ENCODE measurements around the gene STK32C. TPM values are rescaled to one million over a fixed set of nuclear protein-coding genes. Genes with fewer than 3 reads are reported as not detected.
"Not testable (repeated sequence)": the region's sequence is repeated elsewhere in the genome, so short reads cannot be mapped to it uniquely, and the experiment has no call there.

STK32C gene
- total and polyA plus RNA-seq, 10 of the 15 experiments (the other 5 are each of a cell fraction or from before 2014, with no cell fraction given): 1.5 to 18.1 (median 6.4) TPM

- RAD21 ChIA-PET (ENCODE audit: unreplicated experiment); DNase-seq (ENCODE audit: low read depth, low spot score); FAIRE-seq; H3K27me3 ChIP-seq (replicated peaks in 1 of 2; ENCODE audit: control insufficient read depth in 2 of 2, insufficient read depth in 2 of 2, low read length in 1 of 2); H4K20me1 ChIP-seq (ENCODE audit: control insufficient read depth, insufficient read depth); H3K4me3 ChIP-seq; H3K79me2 ChIP-seq (ENCODE audit: control insufficient read depth, insufficient read depth, low read length); in situ Hi-C loops (cut with MboI); H3K27ac ChIP-seq (ENCODE audit: control insufficient read depth, insufficient read depth); intact Hi-C loops (cut with micrococcal nuclease; ENCODE audit: unreplicated experiment); H3K9me3 ChIP-seq (replicated peaks; ENCODE audit: control insufficient read depth, insufficient read depth, low read length); H3K4me1 ChIP-seq (ENCODE audit: control insufficient read depth, insufficient read depth, low read length); CTCF ChIA-PET; H3K4me2 ChIP-seq (ENCODE audit: control insufficient read depth, insufficient read depth); SMC1A ChIA-PET (ENCODE audit: uncharacterized antibody, unreplicated experiment); BruUV-seq (replicated peaks); ATAC-seq; POLR2A ChIA-PET; H2AFZ ChIP-seq (ENCODE audit: control insufficient read depth, low read depth, low read length); H3K36me3 ChIP-seq (ENCODE audit: control insufficient read depth in 2 of 2, insufficient read depth in 2 of 2, low read length in 1 of 2); H3K9ac ChIP-seq (ENCODE audit: control insufficient read depth, insufficient read depth, low read length): not testable (repeated sequence)
- WGBS (ENCODE audit: insufficient coverage, insufficient replicate concordance, low lambda C conversion rate, missing lambda C conversion rate): 64% methylated on average over 8 of the region's 8 CpGs
Measured at GRCh38 chr10:132314881-132315280, 7.1 kb upstream of the STK32C start.

GRCh38 chr10:132314336-132314735 is 6.6 kb upstream of the STK32C start:
- ATAC-seq (no peak), DNase-seq (ENCODE audit: low read depth, low spot score) (no peak), FAIRE-seq (no peak)
- H4K20me1 ChIP-seq (ENCODE audit: control insufficient read depth, insufficient read depth): no peaks in the 10 kb centered on the region; the same call in 1 of the 2 replicates
- no peak overlapping the region for H2AFZ ChIP-seq (ENCODE audit: control insufficient read depth, low read depth, low read length)
- H3K27me3 ChIP-seq (replicated peaks in 1 of 2; ENCODE audit: control insufficient read depth in 2 of 2, insufficient read depth in 2 of 2, low read length in 1 of 2): no peaks in the 10 kb centered on the region; a peak in 3 of 4 replicates
- in situ Hi-C loops (cut with MboI): no loop called here
- no peak overlapping the region for H3K4me2 ChIP-seq (ENCODE audit: control insufficient read depth, insufficient read depth)
- BruUV-seq (replicated peaks): no TSS peak
- H3K27ac ChIP-seq (ENCODE audit: control insufficient read depth, insufficient read depth): no peak overlapping the region
- no peaks in the 10 kb centered on the region; the same call in 2 of the 3 replicates for H3K9me3 ChIP-seq (replicated peaks; ENCODE audit: control insufficient read depth, insufficient read depth, low read length)
- WGBS (ENCODE audit: insufficient coverage, insufficient replicate concordance, low lambda C conversion rate, missing lambda C conversion rate): 66% methylated on average over 4 of the region's 4 CpGs
- H3K4me1 ChIP-seq (ENCODE audit: control insufficient read depth, insufficient read depth, low read length): peaks cover 3% of the 10 kb centered on the region
- no peaks in the 10 kb centered on the region for H3K79me2 ChIP-seq (ENCODE audit: control insufficient read depth, insufficient read depth, low read length)
- H3K4me3 ChIP-seq: no peak overlapping the region
- RAD21 ChIA-PET (ENCODE audit: unreplicated experiment): no interaction called here
- intact Hi-C loops (cut with micrococcal nuclease; ENCODE audit: unreplicated experiment): no loop called here
- SMC1A ChIA-PET (ENCODE audit: uncharacterized antibody, unreplicated experiment): no interaction called here
- no peaks in the 10 kb centered on the region for H3K36me3 ChIP-seq (ENCODE audit: control insufficient read depth in 2 of 2, insufficient read depth in 2 of 2, low read length in 1 of 2)
- CTCF ChIA-PET: no interaction called here
- POLR2A ChIA-PET: no interaction called here
- H3K9ac ChIP-seq (ENCODE audit: control insufficient read depth, insufficient read depth, low read length): no peak overlapping the region
- TF ChIP-seq ZBED1 (IDR thresholded peaks at IDR 0.05; ENCODE audit: borderline replicate concordance) (no peak), IRF3 (IDR thresholded peaks at IDR 0.05) (no peak)
- TF ChIP-seq, protein P1, sequence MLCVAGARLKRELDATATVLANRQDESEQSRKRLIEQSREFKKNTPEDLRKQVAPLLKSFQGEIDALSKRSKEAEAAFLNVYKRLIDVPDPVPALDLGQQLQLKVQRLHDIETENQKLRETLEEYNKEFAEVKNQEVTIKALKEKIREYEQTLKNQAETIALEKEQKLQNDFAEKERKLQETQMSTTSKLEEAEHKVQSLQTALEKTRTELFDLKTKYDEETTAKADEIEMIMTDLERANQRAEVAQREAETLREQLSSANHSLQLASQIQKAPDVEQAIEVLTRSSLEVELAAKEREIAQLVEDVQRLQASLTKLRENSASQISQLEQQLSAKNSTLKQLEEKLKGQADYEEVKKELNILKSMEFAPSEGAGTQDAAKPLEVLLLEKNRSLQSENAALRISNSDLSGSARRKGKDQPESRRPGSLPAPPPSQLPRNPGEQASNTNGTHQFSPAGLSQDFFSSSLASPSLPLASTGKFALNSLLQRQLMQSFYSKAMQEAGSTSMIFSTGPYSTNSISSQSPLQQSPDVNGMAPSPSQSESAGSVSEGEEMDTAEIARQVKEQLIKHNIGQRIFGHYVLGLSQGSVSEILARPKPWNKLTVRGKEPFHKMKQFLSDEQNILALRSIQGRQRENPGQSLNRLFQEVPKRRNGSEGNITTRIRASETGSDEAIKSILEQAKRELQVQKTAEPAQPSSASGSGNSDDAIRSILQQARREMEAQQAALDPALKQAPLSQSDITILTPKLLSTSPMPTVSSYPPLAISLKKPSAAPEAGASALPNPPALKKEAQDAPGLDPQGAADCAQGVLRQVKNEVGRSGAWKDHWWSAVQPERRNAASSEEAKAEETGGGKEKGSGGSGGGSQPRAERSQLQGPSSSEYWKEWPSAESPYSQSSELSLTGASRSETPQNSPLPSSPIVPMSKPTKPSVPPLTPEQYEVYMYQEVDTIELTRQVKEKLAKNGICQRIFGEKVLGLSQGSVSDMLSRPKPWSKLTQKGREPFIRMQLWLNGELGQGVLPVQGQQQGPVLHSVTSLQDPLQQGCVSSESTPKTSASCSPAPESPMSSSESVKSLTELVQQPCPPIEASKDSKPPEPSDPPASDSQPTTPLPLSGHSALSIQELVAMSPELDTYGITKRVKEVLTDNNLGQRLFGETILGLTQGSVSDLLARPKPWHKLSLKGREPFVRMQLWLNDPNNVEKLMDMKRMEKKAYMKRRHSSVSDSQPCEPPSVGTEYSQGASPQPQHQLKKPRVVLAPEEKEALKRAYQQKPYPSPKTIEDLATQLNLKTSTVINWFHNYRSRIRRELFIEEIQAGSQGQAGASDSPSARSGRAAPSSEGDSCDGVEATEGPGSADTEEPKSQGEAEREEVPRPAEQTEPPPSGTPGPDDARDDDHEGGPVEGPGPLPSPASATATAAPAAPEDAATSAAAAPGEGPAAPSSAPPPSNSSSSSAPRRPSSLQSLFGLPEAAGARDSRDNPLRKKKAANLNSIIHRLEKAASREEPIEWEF (IDR thresholded peaks at IDR 0.05; ENCODE audit: insufficient replicate concordance, low read depth, low read length): no peak
- TF ChIP-seq, protein P2, sequence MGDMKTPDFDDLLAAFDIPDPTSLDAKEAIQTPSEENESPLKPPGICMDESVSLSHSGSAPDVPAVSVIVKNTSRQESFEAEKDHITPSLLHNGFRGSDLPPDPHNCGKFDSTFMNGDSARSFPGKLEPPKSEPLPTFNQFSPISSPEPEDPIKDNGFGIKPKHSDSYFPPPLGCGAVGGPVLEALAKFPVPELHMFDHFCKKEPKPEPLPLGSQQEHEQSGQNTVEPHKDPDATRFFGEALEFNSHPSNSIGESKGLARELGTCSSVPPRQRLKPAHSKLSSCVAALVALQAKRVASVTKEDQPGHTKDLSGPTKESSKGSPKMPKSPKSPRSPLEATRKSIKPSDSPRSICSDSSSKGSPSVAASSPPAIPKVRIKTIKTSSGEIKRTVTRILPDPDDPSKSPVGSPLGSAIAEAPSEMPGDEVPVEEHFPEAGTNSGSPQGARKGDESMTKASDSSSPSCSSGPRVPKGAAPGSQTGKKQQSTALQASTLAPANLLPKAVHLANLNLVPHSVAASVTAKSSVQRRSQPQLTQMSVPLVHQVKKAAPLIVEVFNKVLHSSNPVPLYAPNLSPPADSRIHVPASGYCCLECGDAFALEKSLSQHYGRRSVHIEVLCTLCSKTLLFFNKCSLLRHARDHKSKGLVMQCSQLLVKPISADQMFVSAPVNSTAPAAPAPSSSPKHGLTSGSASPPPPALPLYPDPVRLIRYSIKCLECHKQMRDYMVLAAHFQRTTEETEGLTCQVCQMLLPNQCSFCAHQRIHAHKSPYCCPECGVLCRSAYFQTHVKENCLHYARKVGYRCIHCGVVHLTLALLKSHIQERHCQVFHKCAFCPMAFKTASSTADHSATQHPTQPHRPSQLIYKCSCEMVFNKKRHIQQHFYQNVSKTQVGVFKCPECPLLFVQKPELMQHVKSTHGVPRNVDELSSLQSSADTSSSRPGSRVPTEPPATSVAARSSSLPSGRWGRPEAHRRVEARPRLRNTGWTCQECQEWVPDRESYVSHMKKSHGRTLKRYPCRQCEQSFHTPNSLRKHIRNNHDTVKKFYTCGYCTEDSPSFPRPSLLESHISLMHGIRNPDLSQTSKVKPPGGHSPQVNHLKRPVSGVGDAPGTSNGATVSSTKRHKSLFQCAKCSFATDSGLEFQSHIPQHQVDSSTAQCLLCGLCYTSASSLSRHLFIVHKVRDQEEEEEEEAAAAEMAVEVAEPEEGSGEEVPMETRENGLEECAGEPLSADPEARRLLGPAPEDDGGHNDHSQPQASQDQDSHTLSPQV (IDR thresholded peaks at IDR 0.05): no peak

Measured in GM12878 (cell line).